Vagina (tissue), 2 donors: ENCODE data around the gene SOX15. TPM values are rescaled to one million over a fixed set of nuclear protein-coding genes. Genes with fewer than 3 reads are reported as not detected.

ENCODE experiments used
- DNase-seq, 2 donors: peaks; one replicate each; pipeline ENCODE4 v3.0.0-alpha.2; 2017; ENCODE audit errors: extremely low spot score in 2 of 2
- H3K27ac ChIP-seq: fragments of 200-600 bp; sonication (generic); one replicate; pipeline ENCODE4 v1.5.1; 2019
- H3K27me3 ChIP-seq: fragments of 200-600 bp; sonication (generic); one replicate; pipeline ENCODE4 v1.5.1; 2019
- H3K36me3 ChIP-seq, 2 donors: fragments of 200-600 bp; sonication (generic); one replicate each; pipeline ENCODE4 v1.5.1; 2017 to 2019
- H3K4me1 ChIP-seq: fragments of 200-600 bp; sonication (generic); one replicate; pipeline ENCODE4 v1.5.1; 2019
- H3K4me3 ChIP-seq, 2 donors: fragments of 200-600 bp; sonication (generic); 1 replicate in 1 of 2; 2 replicates in 1 of 2; pipeline ENCODE4 v1.5.1; 2016 to 2019
- H3K9me3 ChIP-seq: fragments of 200-600 bp; sonication (generic); one replicate; pipeline ENCODE4 v1.5.1; 2019
- POLR2A ChIP-seq, 2 donors: fragments of 450-650 bp; IDR thresholded peaks; one replicate each; pipeline ENCODE4 v1.6.1; 2017; ENCODE audit warnings: antibody characterized with exemption in 2 of 2, mild to moderate bottlenecking in 2 of 2, moderate library complexity in 2 of 2
- POLR2AphosphoS5 ChIP-seq, 2 donors: sonication (generic); formaldehyde crosslinking; IDR thresholded peaks; one replicate each; pipeline ENCODE4 v1.9.0; 2017; ENCODE audit warnings: antibody characterized with exemption in 2 of 2, mild to moderate bottlenecking in 2 of 2, low read depth in 1 of 2; ENCODE audit not compliant: insufficient read depth in 1 of 2
- intact Hi-C: fragments of 100-400 bp; cut with DNase I; formaldehyde crosslinking; loops from one replicate; pipeline ENCODE4 v1.15.1; 2023
- total RNA-seq: library from RNA; depleted of rRNA; stranded (reverse); fragments of >200 nt; gene quantifications from one replicate; pipeline ENCODE4 v1.2.3, GENCODE V29; 2016
- TF ChIP-seq, protein P1 (sequence below), 3 experiments: fragments of 450-650 bp in 2 of 3; fragments of 200-600 bp in 1 of 3; sonication (generic) in 1 of 3; IDR thresholded peaks; one replicate each; pipeline ENCODE4 v1.5.1; 2017 to 2019; ENCODE audit warnings: antibody characterized with exemption in 3 of 3, mild to moderate bottlenecking in 2 of 3, moderate library complexity in 2 of 3

The SOX15 gene
- total RNA-seq, 1 donor from 2014 or later: 44.4 TPM

- Histone ChIP-seq H3K4me3 (no peak overlapping the region), H3K27ac (no peak overlapping the region), H3K4me1 (peaks cover 5% of the 10 kb centered on the region), H3K36me3 (no peaks in the 10 kb centered on the region), H3K9me3 (no peaks in the 10 kb centered on the region), H3K27me3 (no peaks in the 10 kb centered on the region)
- intact Hi-C loops: no loop called here
- DNase-seq: no peak
- TF ChIP-seq, protein P1, sequence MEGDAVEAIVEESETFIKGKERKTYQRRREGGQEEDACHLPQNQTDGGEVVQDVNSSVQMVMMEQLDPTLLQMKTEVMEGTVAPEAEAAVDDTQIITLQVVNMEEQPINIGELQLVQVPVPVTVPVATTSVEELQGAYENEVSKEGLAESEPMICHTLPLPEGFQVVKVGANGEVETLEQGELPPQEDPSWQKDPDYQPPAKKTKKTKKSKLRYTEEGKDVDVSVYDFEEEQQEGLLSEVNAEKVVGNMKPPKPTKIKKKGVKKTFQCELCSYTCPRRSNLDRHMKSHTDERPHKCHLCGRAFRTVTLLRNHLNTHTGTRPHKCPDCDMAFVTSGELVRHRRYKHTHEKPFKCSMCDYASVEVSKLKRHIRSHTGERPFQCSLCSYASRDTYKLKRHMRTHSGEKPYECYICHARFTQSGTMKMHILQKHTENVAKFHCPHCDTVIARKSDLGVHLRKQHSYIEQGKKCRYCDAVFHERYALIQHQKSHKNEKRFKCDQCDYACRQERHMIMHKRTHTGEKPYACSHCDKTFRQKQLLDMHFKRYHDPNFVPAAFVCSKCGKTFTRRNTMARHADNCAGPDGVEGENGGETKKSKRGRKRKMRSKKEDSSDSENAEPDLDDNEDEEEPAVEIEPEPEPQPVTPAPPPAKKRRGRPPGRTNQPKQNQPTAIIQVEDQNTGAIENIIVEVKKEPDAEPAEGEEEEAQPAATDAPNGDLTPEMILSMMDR (IDR thresholded peaks at IDR 0.05): no peak
- TF ChIP-seq POLR2A (IDR thresholded peaks at IDR 0.05) (no peak), POLR2AphosphoS5 (IDR thresholded peaks at IDR 0.05; ENCODE audit: insufficient read depth in 1 of 2, low read depth in 1 of 2) (no peak)
Measured at GRCh38 chr17:7631398-7632380, 41.8 kb upstream of the SOX15 start.

GRCh38 chr17:7629939-7630571 is 40.2 kb upstream of the SOX15 start, which contains the start of gene SHBG:
TSS of gene SHBG (plus strand) at chr17:7630135. CDS start at chr17:7630173, 38 bp downstream.
- Histone ChIP-seq H3K9me3 (no peaks in the 10 kb centered on the region), H3K4me3 (no peak within 1 kb of the TSS), H3K36me3 (no peaks in the 10 kb centered on the region), H3K27ac (no peak within 1 kb of the TSS), H3K27me3 (no peaks in the 10 kb centered on the region), H3K4me1 (peaks cover 9% of the 10 kb centered on the region)
- TF ChIP-seq POLR2AphosphoS5 (IDR thresholded peaks at IDR 0.05; ENCODE audit: insufficient read depth in 1 of 2, low read depth in 1 of 2) (no peak), POLR2A (IDR thresholded peaks at IDR 0.05) (no peak)
- TF ChIP-seq, protein P1 (IDR thresholded peaks at IDR 0.05): no peak
- no peak for DNase-seq
- intact Hi-C loops: loop anchor here (5.0 kb wide), 1 partner anchor 207 kb away; no protein-coding TSS in a partner anchor

- H3K36me3 ChIP-seq: no peaks in the 10 kb centered on the region
- peaks cover 9% of the 10 kb centered on the region for H3K4me1 ChIP-seq
- TF ChIP-seq POLR2AphosphoS5 (IDR thresholded peaks at IDR 0.05; ENCODE audit: insufficient read depth in 1 of 2, low read depth in 1 of 2) (peak; percentile 59 to 94), POLR2A (IDR thresholded peaks at IDR 0.05) (peak in 1 of 2 donors; percentile 77)
- TF ChIP-seq, protein P1 (IDR thresholded peaks at IDR 0.05): no peak
- peak within 1 kb of the TSS; percentile 83 to 98 for H3K4me3 ChIP-seq
- peak in 1 of 2 donors; percentile 98 for DNase-seq
- no peaks in the 10 kb centered on the region for H3K9me3 ChIP-seq
- H3K27me3 ChIP-seq: no peaks in the 10 kb centered on the region
- intact Hi-C loops: loop anchor here (2.0 to 5.0 kb wide), 2 partner anchors 57 to 210 kb away; no protein-coding TSS in a partner anchor
- peak within 1 kb of the TSS; percentile 93 for H3K27ac ChIP-seq
Measured at GRCh38 chr17:7627250-7628121, 37.6 kb upstream of the SOX15 start, which contains the start of gene SAT2. TSS of gene SAT2 (minus strand) at chr17:7627821. CDS start at chr17:7627635, 186 bp downstream.

DNA sequence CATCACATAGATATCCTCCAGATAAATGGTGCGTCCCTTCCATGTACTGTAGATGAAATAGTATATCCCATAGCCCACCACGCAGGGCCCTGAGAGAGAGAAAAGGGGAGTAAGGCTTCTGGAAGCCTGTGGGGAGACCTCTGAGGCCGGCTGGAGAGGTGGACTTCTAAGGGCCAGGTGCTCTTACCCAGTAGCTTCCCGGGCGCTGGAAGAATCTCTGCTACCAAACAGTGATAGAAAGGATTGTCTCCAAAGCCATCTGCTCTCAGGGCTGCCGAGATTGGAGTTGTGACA is 37.0 kb upstream of the SOX15 start:
- Histone ChIP-seq H3K4me1 (peaks cover 9% of the 10 kb centered on the region), H3K9me3 (no peaks in the 10 kb centered on the region), H3K36me3 (no peaks in the 10 kb centered on the region), H3K27me3 (no peaks in the 10 kb centered on the region), H3K4me3 (peak overlapping the region; percentile 83 to 98), H3K27ac (peak overlapping the region; percentile 93)
- intact Hi-C loops: loop anchor here (2.0 to 5.0 kb wide), 2 partner anchors 58 to 210 kb away; no protein-coding TSS in a partner anchor
- TF ChIP-seq, protein P1 (IDR thresholded peaks at IDR 0.05): no peak
- TF ChIP-seq POLR2AphosphoS5 (IDR thresholded peaks at IDR 0.05; ENCODE audit: insufficient read depth in 1 of 2, low read depth in 1 of 2): no peak
- TF ChIP-seq POLR2A (IDR thresholded peaks at IDR 0.05): no peak
- DNase-seq: no peak
